AG08395 (cell line): Measurements from ENCODE around the gene ZCCHC17.

Source experiments
- DNase-seq: peaks from one replicate; pipeline ENCODE4 v3.0.0; 2012; ENCODE audit warnings: mixed read lengths, low spot score

ZCCHC17 gene

GRCh38 chr1:31306278-31306677 lies 9.4 kb downstream of the ZCCHC17 start:
- peak; percentile 67 for DNase-seq

- no peak for DNase-seq
Measured at GRCh38 chr1:31308036-31308435, 11.2 kb downstream of the ZCCHC17 start.

- DNase-seq, result peak; percentile 7
Measured at GRCh38 chr1:31310198-31310597, 13.4 kb downstream of the ZCCHC17 start.

GRCh38 chr1:31315902-31316301 lies 19.1 kb downstream of the ZCCHC17 start:
- DNase-seq, result no peak

GRCh38 chr1:31318146-31318545 lies 21.3 kb downstream of the ZCCHC17 start:
- no peak for DNase-seq

- DNase-seq, result no peak
Measured at GRCh38 chr1:31324093-31324492, 27.3 kb downstream of the ZCCHC17 start.

GRCh38 chr1:31324992-31325391 lies 28.2 kb downstream of the ZCCHC17 start:
- DNase-seq, result no peak

- no peak for DNase-seq
Measured at GRCh38 chr1:31326461-31326860, 29.6 kb downstream of the ZCCHC17 start.

GRCh38 chr1:31327381-31327780 lies 30.5 kb downstream of the ZCCHC17 start:
- no peak for DNase-seq

GRCh38 chr1:31335007-31335406 lies 38.2 kb downstream of the ZCCHC17 start:
- DNase-seq, result peak; percentile 59

- no peak for DNase-seq
Measured at GRCh38 chr1:31336687-31337467, 40.0 kb downstream of the ZCCHC17 start.

- no peak for DNase-seq
Measured at GRCh38 chr1:31344503-31344902, 47.7 kb downstream of the ZCCHC17 start.

GRCh38 chr1:31345635-31346034 lies 48.8 kb downstream of the ZCCHC17 start:
- DNase-seq, result no peak

- DNase-seq, result no peak
Measured at GRCh38 chr1:31346785-31347184, 50.0 kb downstream of the ZCCHC17 start.

- no peak for DNase-seq
Measured at GRCh38 chr1:31348449-31348848, 51.6 kb downstream of the ZCCHC17 start.

GRCh38 chr1:31354283-31354682 lies 57.5 kb downstream of the ZCCHC17 start:
- DNase-seq, result no peak

- no peak for DNase-seq
Measured at GRCh38 chr1:31356427-31356826, 59.6 kb downstream of the ZCCHC17 start.

- DNase-seq, result no peak
Measured at GRCh38 chr1:31361607-31362006, 64.8 kb downstream of the ZCCHC17 start.

GRCh38 chr1:31362032-31362431 lies 65.2 kb downstream of the ZCCHC17 start:
- DNase-seq, result no peak

GRCh38 chr1:31364561-31365250 lies 67.9 kb downstream of the ZCCHC17 start:
- no peak for DNase-seq

- DNase-seq, result no peak
Measured at GRCh38 chr1:31366796-31367195, 70.0 kb downstream of the ZCCHC17 start.

GRCh38 chr1:31368611-31369107 lies 71.8 kb downstream of the ZCCHC17 start:
- no peak for DNase-seq

GRCh38 chr1:31370021-31370420 lies 73.2 kb downstream of the ZCCHC17 start:
- DNase-seq, result no peak
